HEK293 (cell line): ENCODE results near the gene SORCS3.

Source experiments
- CTCF ChIA-PET: fragments of 350-600 bp; formaldehyde crosslinking; extraction: SDS; loops from one replicate; lab custom pipeline; 2021; ENCODE audit warnings: antibody characterized with exemption; lab: Yijun Ruan, JAX
- POLR2A ChIA-PET: fragments of 300-600 bp; formaldehyde crosslinking; extraction: SDS; loops from one replicate; lab custom pipeline; 2020; ENCODE audit warnings: antibody characterized with exemption, inconsistent platforms; lab: Yijun Ruan, JAX
- H3K27ac ChIP-seq: fragments of 200-500 bp; sonication (Bioruptor generic); 2 replicates; pipeline ENCODE4 v1.5.1; 2014; ENCODE audit warnings: low read depth, low read length, control low read depth, inconsistent platforms; ENCODE audit errors: extremely low read depth
- H3K36me3 ChIP-seq, 2 experiments: fragments of 200-500 bp in 1 of 2; sonication (Bioruptor generic) in 1 of 2; 1 replicate in 1 of 2; 2 replicates in 1 of 2; pipeline ENCODE4 v1.5.1; 2014 to 2017; ENCODE audit warnings: inconsistent platforms in 2 of 2, low read length in 2 of 2; ENCODE audit not compliant: control insufficient read depth in 2 of 2, insufficient read depth in 1 of 2
- H3K4me1 ChIP-seq: fragments of 200-500 bp; sonication (Bioruptor generic); 2 replicates; pipeline ENCODE4 v1.5.1; 2014; ENCODE audit warnings: mild to moderate bottlenecking, low read length, inconsistent platforms; ENCODE audit not compliant: control insufficient read depth, insufficient read depth
- H3K4me3 ChIP-seq: 2 replicates; pipeline ENCODE4 v1.5.1; 2011; ENCODE audit warnings: low read depth, mild to moderate bottlenecking, control low read depth, low read length, moderate library complexity
- H3K9me3 ChIP-seq: fragments of 200-500 bp; sonication (Bioruptor generic); 2 replicates; pipeline ENCODE4 v1.5.1; 2014; ENCODE audit warnings: low read depth, low read length, inconsistent platforms; ENCODE audit not compliant: control insufficient read depth, insufficient read depth
- EGR2 ChIP-seq: fragments of 450-650 bp; formaldehyde crosslinking; IDR thresholded peaks from 2 replicates; pipeline ENCODE4 v1.5.1; 2016; ENCODE audit warnings: low read depth, missing biosample characterization, missing genetic modification characterization
- KLF10 ChIP-seq: fragments of 450-650 bp; IDR thresholded peaks from 2 replicates; pipeline ENCODE4 v1.5.1; 2018; ENCODE audit warnings: missing biosample characterization, mild to moderate bottlenecking, missing genetic modification characterization
- MYNN ChIP-seq: fragments of 450-650 bp; formaldehyde crosslinking; IDR thresholded peaks from 2 replicates; pipeline ENCODE4 v1.5.1; 2016; ENCODE audit warnings: missing biosample characterization, missing genetic modification characterization, borderline replicate concordance
- OVOL3 ChIP-seq: fragments of 450-650 bp; formaldehyde crosslinking; IDR thresholded peaks from 2 replicates; pipeline ENCODE4 v1.5.1; 2016; ENCODE audit warnings: missing biosample characterization, missing genetic modification characterization
- ZNF112 ChIP-seq: fragments of 450-650 bp; formaldehyde crosslinking; IDR thresholded peaks from 2 replicates; pipeline ENCODE4 v1.5.0; 2017; ENCODE audit warnings: missing biosample characterization, missing genetic modification characterization
- ZNF169 ChIP-seq: fragments of 450-650 bp; formaldehyde crosslinking; IDR thresholded peaks from 2 replicates; pipeline ENCODE4 v1.5.1; 2016; ENCODE audit warnings: missing biosample characterization, missing genetic modification characterization
- ZNF174 ChIP-seq: fragments of 450-650 bp; formaldehyde crosslinking; IDR thresholded peaks from 2 replicates; pipeline ENCODE4 v1.5.0; 2017; ENCODE audit warnings: missing biosample characterization, mild to moderate bottlenecking, missing genetic modification characterization
- ZNF221 ChIP-seq: fragments of 450-650 bp; formaldehyde crosslinking; IDR thresholded peaks from 2 replicates; pipeline ENCODE4 v1.5.1; 2017; ENCODE audit warnings: missing biosample characterization, missing genetic modification characterization, borderline replicate concordance
- ZNF362 ChIP-seq: fragments of 450-650 bp; formaldehyde crosslinking; IDR thresholded peaks from 2 replicates; pipeline ENCODE4 v1.5.1; 2016; ENCODE audit warnings: missing biosample characterization, missing genetic modification characterization
- ZNF571 ChIP-seq: fragments of 450-650 bp; formaldehyde crosslinking; IDR thresholded peaks from 2 replicates; pipeline ENCODE4 v1.5.0; 2017; ENCODE audit warnings: missing biosample characterization, missing genetic modification characterization
- ZNF585B ChIP-seq: fragments of 450-650 bp; formaldehyde crosslinking; IDR thresholded peaks from 2 replicates; pipeline ENCODE4 v1.5.1; 2016; ENCODE audit warnings: missing biosample characterization, missing genetic modification characterization
- ZNF596 ChIP-seq: fragments of 450-650 bp; IDR thresholded peaks from 2 replicates; pipeline ENCODE4 v1.5.0; 2018; ENCODE audit warnings: missing biosample characterization, mild to moderate bottlenecking, missing genetic modification characterization, moderate library complexity
- ZNF600 ChIP-seq: fragments of 450-650 bp; formaldehyde crosslinking; IDR thresholded peaks from 2 replicates; pipeline ENCODE4 v1.5.1; 2016; ENCODE audit warnings: missing biosample characterization, missing genetic modification characterization
- ZNF621 ChIP-seq: fragments of 450-650 bp; formaldehyde crosslinking; IDR thresholded peaks from 2 replicates; pipeline ENCODE4 v1.5.1; 2017; ENCODE audit warnings: missing biosample characterization, missing genetic modification characterization
- ZNF664 ChIP-seq: fragments of 450-650 bp; formaldehyde crosslinking; IDR thresholded peaks from 2 replicates; pipeline ENCODE4 v1.5.1; 2016; ENCODE audit warnings: missing biosample characterization, missing genetic modification characterization
- ZNF792 ChIP-seq: fragments of 450-650 bp; formaldehyde crosslinking; IDR thresholded peaks from 2 replicates; pipeline ENCODE4 v1.5.1; 2016; ENCODE audit warnings: missing biosample characterization, missing genetic modification characterization
- TF ChIP-seq, protein P1 (sequence below): fragments of 450-650 bp; formaldehyde crosslinking; IDR thresholded peaks from 2 replicates; pipeline ENCODE4 v1.5.1; 2016; ENCODE audit warnings: missing biosample characterization, missing genetic modification characterization
- TF ChIP-seq, protein P2 (sequence below): fragments of 450-650 bp; formaldehyde crosslinking; IDR thresholded peaks from 2 replicates; pipeline ENCODE4 v1.5.1; 2017; ENCODE audit warnings: missing biosample characterization, missing genetic modification characterization
- TF ChIP-seq, protein P3 (sequence below): fragments of 450-650 bp; formaldehyde crosslinking; IDR thresholded peaks from 2 replicates; pipeline ENCODE4 v1.5.1; 2016; ENCODE audit warnings: missing biosample characterization, missing genetic modification characterization

SORCS3 gene

DNA sequence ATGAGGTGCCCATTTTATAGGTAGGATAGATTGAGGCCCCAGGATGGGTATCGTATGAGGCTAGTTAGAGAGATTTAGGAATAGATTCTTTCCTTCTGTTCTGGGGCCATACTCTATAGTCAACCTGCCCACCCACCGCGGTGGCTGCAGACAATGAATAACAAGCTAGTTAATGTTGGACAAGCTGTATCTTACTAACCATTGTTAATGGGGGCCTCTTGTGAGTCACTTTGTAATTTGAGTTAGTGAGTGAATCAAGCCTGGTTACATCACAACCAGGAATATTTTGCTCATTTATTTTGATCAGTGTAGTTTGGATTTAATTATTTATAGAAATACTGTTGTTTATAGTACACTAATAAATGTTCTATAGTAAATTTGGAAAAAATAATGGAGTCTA is 7.3 kb downstream of the SORCS3 start:
- no peak overlapping the region for H3K4me3 ChIP-seq
- TF ChIP-seq ZNF664 (tag by site-specific recombination) = no peak
- no peak for TF ChIP-seq ZNF571 (tag by site-specific recombination)
- no peak for TF ChIP-seq ZNF174 (tag by site-specific recombination)
- no peak for TF ChIP-seq ZNF596 (tag by site-specific recombination)
- TF ChIP-seq ZNF221 (tag by site-specific recombination) = no peak
- TF ChIP-seq KLF10 (tag by site-specific recombination) = no peak
- TF ChIP-seq ZNF585B (tag by site-specific recombination) = no peak
- TF ChIP-seq, protein P1, sequence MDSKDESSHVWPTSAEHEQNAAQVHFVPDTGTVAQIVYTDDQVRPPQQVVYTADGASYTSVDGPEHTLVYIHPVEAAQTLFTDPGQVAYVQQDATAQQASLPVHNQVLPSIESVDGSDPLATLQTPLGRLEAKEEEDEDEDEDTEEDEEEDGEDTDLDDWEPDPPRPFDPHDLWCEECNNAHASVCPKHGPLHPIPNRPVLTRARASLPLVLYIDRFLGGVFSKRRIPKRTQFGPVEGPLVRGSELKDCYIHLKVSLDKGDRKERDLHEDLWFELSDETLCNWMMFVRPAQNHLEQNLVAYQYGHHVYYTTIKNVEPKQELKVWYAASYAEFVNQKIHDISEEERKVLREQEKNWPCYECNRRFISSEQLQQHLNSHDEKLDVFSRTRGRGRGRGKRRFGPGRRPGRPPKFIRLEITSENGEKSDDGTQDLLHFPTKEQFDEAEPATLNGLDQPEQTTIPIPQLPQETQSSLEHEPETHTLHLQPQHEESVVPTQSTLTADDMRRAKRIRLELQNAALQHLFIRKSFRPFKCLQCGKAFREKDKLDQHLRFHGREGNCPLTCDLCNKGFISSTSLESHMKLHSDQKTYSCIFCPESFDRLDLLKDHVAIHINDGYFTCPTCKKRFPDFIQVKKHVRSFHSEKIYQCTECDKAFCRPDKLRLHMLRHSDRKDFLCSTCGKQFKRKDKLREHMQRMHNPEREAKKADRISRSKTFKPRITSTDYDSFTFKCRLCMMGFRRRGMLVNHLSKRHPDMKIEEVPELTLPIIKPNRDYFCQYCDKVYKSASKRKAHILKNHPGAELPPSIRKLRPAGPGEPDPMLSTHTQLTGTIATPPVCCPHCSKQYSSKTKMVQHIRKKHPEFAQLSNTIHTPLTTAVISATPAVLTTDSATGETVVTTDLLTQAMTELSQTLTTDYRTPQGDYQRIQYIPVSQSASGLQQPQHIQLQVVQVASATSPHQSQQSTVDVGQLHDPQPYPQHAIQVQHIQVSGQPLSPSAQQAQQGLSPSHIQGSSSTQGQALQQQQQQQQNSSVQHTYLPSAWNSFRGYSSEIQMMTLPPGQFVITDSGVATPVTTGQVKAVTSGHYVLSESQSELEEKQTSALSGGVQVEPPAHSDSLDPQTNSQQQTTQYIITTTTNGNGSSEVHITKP = no peak
- no peak for TF ChIP-seq MYNN (tag by site-specific recombination)
- no peak for TF ChIP-seq ZNF169 (tag by site-specific recombination)
- TF ChIP-seq, protein P2, sequence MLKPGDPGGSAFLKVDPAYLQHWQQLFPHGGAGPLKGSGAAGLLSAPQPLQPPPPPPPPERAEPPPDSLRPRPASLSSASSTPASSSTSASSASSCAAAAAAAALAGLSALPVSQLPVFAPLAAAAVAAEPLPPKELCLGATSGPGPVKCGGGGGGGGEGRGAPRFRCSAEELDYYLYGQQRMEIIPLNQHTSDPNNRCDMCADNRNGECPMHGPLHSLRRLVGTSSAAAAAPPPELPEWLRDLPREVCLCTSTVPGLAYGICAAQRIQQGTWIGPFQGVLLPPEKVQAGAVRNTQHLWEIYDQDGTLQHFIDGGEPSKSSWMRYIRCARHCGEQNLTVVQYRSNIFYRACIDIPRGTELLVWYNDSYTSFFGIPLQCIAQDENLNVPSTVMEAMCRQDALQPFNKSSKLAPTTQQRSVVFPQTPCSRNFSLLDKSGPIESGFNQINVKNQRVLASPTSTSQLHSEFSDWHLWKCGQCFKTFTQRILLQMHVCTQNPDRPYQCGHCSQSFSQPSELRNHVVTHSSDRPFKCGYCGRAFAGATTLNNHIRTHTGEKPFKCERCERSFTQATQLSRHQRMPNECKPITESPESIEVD (tag by site-specific recombination) = no peak
- TF ChIP-seq ZNF600 (tag by site-specific recombination) = no peak
- no peak for TF ChIP-seq EGR2 (tag by site-specific recombination)
- TF ChIP-seq ZNF362 (tag by site-specific recombination) = no peak
- TF ChIP-seq, protein P3, sequence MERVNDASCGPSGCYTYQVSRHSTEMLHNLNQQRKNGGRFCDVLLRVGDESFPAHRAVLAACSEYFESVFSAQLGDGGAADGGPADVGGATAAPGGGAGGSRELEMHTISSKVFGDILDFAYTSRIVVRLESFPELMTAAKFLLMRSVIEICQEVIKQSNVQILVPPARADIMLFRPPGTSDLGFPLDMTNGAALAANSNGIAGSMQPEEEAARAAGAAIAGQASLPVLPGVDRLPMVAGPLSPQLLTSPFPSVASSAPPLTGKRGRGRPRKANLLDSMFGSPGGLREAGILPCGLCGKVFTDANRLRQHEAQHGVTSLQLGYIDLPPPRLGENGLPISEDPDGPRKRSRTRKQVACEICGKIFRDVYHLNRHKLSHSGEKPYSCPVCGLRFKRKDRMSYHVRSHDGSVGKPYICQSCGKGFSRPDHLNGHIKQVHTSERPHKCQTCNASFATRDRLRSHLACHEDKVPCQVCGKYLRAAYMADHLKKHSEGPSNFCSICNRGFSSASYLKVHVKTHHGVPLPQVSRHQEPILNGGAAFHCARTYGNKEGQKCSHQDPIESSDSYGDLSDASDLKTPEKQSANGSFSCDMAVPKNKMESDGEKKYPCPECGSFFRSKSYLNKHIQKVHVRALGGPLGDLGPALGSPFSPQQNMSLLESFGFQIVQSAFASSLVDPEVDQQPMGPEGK (tag by site-specific recombination) = no peak
- no peak for TF ChIP-seq OVOL3 (tag by site-specific recombination)
- TF ChIP-seq ZNF792 (tag by site-specific recombination) = no peak
- no peak for TF ChIP-seq ZNF621 (tag by site-specific recombination)
- TF ChIP-seq ZNF112 (tag by site-specific recombination) = no peak
- no peak overlapping the region for H3K27ac ChIP-seq
- H3K36me3 ChIP-seq = no peaks in the 10 kb centered on the region
- H3K4me1 ChIP-seq = no peaks in the 10 kb centered on the region
- no peaks in the 10 kb centered on the region for H3K9me3 ChIP-seq
- ChIA-PET CTCF (interaction anchor here (0.6 kb wide), 1 partner anchor 1151 kb away, joined by 3 read pairs; no protein-coding TSS in a partner anchor), POLR2A (no interaction called here)
